ENCODE data around the gene CHSY1. TPM values are rescaled to one million over a fixed set of nuclear protein-coding genes. Genes with fewer than 3 reads are reported as not detected.

CHSY1 gene
- total RNA-seq, 1 donor from 2014 or later = 69.3 TPM

DNA sequence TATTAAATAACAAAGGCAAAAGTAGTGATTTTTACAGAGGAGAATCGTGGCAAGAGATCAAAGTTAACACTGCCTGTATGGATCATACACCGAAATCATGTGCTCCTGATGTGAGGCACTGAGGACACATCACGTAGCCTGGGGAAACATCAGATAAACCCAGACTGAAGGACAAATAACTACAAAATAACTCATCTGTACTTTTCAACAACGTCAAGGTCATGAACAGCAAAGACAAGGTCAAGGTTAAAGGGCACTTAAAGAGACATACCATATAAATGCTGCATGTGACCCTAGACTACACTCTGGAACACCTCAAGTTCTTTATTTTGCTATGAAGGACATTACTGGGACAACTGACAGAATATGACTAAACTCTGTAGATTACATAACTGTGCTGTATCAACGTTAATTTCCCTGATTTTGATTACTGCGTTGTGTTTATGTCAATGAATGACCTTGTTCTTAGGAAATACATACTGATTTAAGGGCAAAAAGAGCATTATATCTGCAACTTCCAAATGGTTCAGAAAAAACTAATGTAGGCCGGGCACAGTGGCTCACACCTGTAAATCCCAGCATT lies 48.1 kb downstream of the CHSY1 start:
- Mint-ChIP-seq H3K27me3 (ENCODE audit: low read depth) (no peaks in the 10 kb centered on the region), H3K4me1 (peaks cover 28% of the 10 kb centered on the region), H3K27ac (no peak overlapping the region), H3K9me3 (no peaks in the 10 kb centered on the region), H3K36me3 (peaks cover 11% of the 10 kb centered on the region), H3K4me3 (no peak overlapping the region)
- TF ChIP-seq, protein P1, sequence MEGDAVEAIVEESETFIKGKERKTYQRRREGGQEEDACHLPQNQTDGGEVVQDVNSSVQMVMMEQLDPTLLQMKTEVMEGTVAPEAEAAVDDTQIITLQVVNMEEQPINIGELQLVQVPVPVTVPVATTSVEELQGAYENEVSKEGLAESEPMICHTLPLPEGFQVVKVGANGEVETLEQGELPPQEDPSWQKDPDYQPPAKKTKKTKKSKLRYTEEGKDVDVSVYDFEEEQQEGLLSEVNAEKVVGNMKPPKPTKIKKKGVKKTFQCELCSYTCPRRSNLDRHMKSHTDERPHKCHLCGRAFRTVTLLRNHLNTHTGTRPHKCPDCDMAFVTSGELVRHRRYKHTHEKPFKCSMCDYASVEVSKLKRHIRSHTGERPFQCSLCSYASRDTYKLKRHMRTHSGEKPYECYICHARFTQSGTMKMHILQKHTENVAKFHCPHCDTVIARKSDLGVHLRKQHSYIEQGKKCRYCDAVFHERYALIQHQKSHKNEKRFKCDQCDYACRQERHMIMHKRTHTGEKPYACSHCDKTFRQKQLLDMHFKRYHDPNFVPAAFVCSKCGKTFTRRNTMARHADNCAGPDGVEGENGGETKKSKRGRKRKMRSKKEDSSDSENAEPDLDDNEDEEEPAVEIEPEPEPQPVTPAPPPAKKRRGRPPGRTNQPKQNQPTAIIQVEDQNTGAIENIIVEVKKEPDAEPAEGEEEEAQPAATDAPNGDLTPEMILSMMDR (IDR thresholded peaks at IDR 0.05; ENCODE audit: unreplicated experiment) = no peak
- DNase-seq (ENCODE audit: low spot score in 2 of 2, unreplicated experiment in 2 of 2) = no peak

DNA sequence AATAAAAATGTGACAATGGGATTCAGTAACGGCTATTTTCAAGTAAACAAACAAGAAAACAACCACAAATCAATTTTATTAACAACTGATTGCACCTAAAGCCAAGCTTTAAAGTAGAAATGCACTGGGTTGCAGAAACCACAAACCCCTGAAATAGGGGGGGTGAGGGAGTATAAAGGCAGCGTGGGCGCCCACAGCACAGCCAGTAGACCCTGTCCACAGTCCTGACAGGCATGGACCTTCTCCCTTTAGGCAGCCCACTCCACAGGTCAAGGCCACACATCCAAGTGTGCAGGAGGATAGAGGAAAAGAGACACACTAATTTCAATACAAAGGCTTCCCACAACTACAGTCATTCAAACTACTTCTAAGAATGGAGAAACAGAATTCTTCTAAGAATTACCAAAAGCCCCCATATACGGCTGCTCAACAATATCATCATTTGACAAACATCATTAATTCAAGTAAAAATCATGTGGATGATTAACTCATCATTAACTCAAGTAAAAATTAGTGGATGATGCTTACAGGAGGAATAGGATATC lies 48.7 kb downstream of the CHSY1 start:
- TF ChIP-seq, protein P1 (IDR thresholded peaks at IDR 0.05; ENCODE audit: unreplicated experiment) = no peak
- Mint-ChIP-seq H3K27me3 (ENCODE audit: low read depth) (no peaks in the 10 kb centered on the region), H3K9me3 (no peaks in the 10 kb centered on the region), H3K27ac (no peak overlapping the region), H3K36me3 (peaks cover 11% of the 10 kb centered on the region), H3K4me3 (no peak overlapping the region), H3K4me1 (peaks cover 31% of the 10 kb centered on the region)
- no peak for DNase-seq (ENCODE audit: low spot score in 2 of 2, unreplicated experiment in 2 of 2)

DNA sequence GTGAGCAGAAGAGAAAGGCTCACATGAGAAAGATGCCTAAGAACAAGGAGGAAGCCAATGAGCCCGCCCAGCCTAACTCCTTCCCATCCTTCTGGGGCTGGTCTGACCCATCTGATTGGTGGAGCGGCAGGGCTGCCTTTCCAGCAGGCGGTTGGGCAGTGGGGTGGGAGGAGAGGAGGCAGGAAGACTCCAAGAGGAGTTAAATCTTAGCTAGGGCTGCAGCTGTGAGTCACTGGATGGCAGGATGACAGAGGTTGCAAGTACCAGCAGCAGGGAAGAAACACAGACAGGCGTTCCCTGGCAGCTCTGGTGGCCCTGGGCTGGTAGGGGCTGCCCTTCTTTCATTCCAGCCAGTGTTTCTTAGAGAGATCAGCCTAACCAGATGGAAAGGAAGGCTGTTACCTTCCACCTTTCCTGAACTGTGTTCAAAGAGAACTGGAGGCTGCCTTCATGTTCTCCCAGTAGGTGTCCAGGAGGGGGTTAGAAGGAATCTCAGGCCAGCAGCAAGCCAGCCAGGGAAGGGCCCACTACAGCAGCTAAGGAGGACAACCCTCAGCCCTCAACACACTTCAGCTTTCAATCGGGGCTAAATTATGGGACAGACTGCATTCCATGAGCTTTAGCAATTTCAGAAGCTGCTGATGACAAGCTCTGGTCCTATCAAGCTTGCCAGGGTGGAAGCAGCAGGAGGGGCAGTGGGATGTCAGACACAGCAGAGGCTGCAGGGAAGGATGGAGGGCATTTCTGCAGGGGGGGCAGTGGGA lies 50.3 kb downstream of the CHSY1 start:
- Mint-ChIP-seq H3K4me3 (no peak overlapping the region), H3K27ac (peak overlapping the region; percentile 45)

DNA sequence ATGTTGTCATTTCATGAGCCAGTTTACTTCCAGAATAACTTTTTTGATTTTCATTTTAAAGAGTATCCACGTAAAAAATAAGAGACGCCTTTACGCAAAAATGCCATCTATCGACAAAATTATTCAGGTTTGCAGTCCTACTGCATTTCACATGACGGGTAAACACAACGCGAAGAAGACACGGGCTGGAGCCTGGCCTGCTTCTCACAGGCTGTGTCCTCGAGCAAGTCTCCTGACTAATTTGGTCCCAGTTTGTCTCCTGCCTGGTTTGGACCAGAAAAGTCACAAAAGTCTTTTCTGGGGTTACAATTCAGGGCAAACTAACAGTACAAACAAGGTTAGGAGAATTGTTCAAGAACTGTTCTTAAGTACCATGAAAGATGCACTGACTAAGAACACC lies 51.7 kb downstream of the CHSY1 start:
- Mint-ChIP-seq H3K4me3 (no peak overlapping the region), H3K4me1 (peaks cover 18% of the 10 kb centered on the region), H3K36me3 (no peaks in the 10 kb centered on the region), H3K27ac (peak overlapping the region; percentile 30), H3K27me3 (ENCODE audit: low read depth) (no peaks in the 10 kb centered on the region), H3K9me3 (no peaks in the 10 kb centered on the region)
- TF ChIP-seq, protein P1 (IDR thresholded peaks at IDR 0.05; ENCODE audit: unreplicated experiment) = no peak
- DNase-seq (ENCODE audit: low spot score in 2 of 2, unreplicated experiment in 2 of 2) = no peak

More for the DNA sequence above, 50.3 kb downstream of the CHSY1 start:
- Mint-ChIP-seq H3K9me3 (no peaks in the 10 kb centered on the region), H3K36me3 (peaks cover 7% of the 10 kb centered on the region), H3K27me3 (ENCODE audit: low read depth) (no peaks in the 10 kb centered on the region), H3K4me1 (peaks cover 25% of the 10 kb centered on the region)
- TF ChIP-seq, protein P1 (IDR thresholded peaks at IDR 0.05; ENCODE audit: unreplicated experiment) = no peak
- DNase-seq (ENCODE audit: low spot score in 2 of 2, unreplicated experiment in 2 of 2) = peak in 1 of 2 experiments; percentile 59

DNA sequence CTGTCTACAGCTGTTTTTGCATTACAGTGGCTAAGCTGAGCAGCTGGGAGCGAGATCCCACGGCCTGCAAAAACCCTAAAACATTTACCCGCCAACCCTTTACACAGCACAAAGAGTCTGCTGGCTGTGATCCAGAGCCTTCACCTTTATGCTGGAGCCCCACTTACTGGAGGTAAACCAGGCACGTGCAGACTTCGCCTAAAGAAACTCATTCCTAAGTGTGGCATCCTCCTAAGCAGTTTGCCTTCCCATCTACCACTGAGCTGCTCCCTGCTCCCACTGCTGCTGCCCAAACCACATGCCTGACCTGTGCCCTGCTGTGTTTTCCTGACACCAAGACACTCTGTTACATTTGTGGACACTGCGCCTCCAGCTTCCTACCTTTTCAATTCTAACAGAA lies 53.0 kb downstream of the CHSY1 start:
- Mint-ChIP-seq H3K9me3 (no peaks in the 10 kb centered on the region), H3K27ac (peak overlapping the region; percentile 17), H3K36me3 (no peaks in the 10 kb centered on the region), H3K4me1 (peaks cover 26% of the 10 kb centered on the region), H3K27me3 (ENCODE audit: low read depth) (no peaks in the 10 kb centered on the region), H3K4me3 (no peak overlapping the region)
- no peak for DNase-seq (ENCODE audit: low spot score in 2 of 2, unreplicated experiment in 2 of 2)
- TF ChIP-seq, protein P1 (IDR thresholded peaks at IDR 0.05; ENCODE audit: unreplicated experiment) = no peak
